ENCODE measurements around the gene MRTFA. TPM values are rescaled to one million over a fixed set of nuclear protein-coding genes. Genes with fewer than 3 reads are reported as not detected.

MRTFA gene
- total and polyA plus RNA-seq, 9 of the 15 experiments (the other 6 are each of a cell fraction or from before 2014, with no cell fraction given) = 0.84 to 21.1 (median 3.7) TPM

DNA sequence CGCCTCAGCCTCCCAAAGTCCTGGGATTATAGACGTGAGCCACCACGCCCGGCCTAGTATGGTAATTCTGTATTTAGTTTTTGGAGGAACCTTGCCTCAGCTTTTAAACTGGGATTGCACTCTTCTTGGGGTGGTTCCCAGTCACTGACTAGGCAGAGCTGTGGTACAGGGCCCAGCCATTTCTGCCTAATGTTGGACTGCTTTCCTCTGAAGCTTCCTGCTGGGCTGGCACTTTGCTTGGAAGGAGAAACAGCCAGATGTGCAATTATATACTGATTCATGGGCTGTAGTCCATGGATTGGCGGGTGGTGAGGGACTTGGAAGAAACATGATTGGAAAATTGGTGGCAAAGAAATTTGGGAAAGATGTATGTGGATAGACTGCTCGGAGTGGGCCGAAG is 25.2 kb upstream of the MRTFA start:
- no peaks in the 10 kb centered on the region for H3K9me1 ChIP-seq (ENCODE audit: control insufficient read depth, insufficient read depth, low read length)
- no peaks in the 10 kb centered on the region for H3K79me2 ChIP-seq (ENCODE audit: control insufficient read depth, insufficient read depth, low read length)
- H3K36me3 ChIP-seq (ENCODE audit: control insufficient read depth, insufficient read depth, low read length) = no peaks in the 10 kb centered on the region
- no peaks in the 10 kb centered on the region for H3K27me3 ChIP-seq (ENCODE audit: control insufficient read depth in 2 of 2, insufficient read depth in 2 of 2, low read length in 2 of 2)
- H3K4me2 ChIP-seq (ENCODE audit: insufficient read depth, low read length) = no peak overlapping the region
- H2AFZ ChIP-seq (ENCODE audit: low read depth, low read length) = no peak overlapping the region
- ChIA-PET CTCF (ENCODE audit: low intra/inter-chr PET ratio) (no interaction called here), POLR2A (interaction anchor here (0.7 to 2.6 kb wide), 2 partner anchors 10 to 617 kb away, joined by 4 to 14 read pairs; no protein-coding TSS in a partner anchor)
- ATAC-seq = no peak
- no peak for FAIRE-seq
- H3K9ac ChIP-seq (ENCODE audit: insufficient read depth in 1 of 2, low read depth in 2 of 2, low read length in 2 of 2) = no peak overlapping the region
- WGBS (ENCODE audit: insufficient coverage, low coverage, missing lambda C conversion rate) = 43% methylated on average over 7 of the region's 7 CpGs
- H3K9me3 ChIP-seq (replicated peaks; ENCODE audit: control insufficient read depth, insufficient read depth, low read depth, low read length) = no peaks in the 10 kb centered on the region
- peaks cover 0 to 2% of the 10 kb centered on the region in 2 experiments; a peak in 1 of 5 replicates for H3K4me1 ChIP-seq (replicated peaks in 1 of 2; ENCODE audit: control insufficient read depth in 2 of 2, insufficient read depth in 2 of 2, low read length in 2 of 2)
- no peak overlapping the region for H3K27ac ChIP-seq (ENCODE audit: extremely low read depth, low read depth, low read length)
- in situ Hi-C loops (cut with MboI) (no loop called here), intact Hi-C loops (cut with micrococcal nuclease) (no loop called here)
- H3K4me3 ChIP-seq = no peak overlapping the region
- no peak for DNase-seq (ENCODE audit: extremely low read depth in 1 of 4, low spot score in 3 of 4)
- H4K20me1 ChIP-seq (replicated peaks; ENCODE audit: control insufficient read depth, insufficient read depth, low read length) = no peaks in the 10 kb centered on the region
- BruUV-seq (replicated peaks) = no TSS peak
- no peak for TF ChIP-seq ZNF239 (CRISPR knock-in tag; IDR thresholded peaks at IDR 0.05)
- TF ChIP-seq STAT5A (IDR thresholded peaks at IDR 0.05; ENCODE audit: borderline replicate concordance, low read length) = no peak
- TF ChIP-seq YBX1 (IDR thresholded peaks at IDR 0.05) = no peak
- TF ChIP-seq, protein P1, sequence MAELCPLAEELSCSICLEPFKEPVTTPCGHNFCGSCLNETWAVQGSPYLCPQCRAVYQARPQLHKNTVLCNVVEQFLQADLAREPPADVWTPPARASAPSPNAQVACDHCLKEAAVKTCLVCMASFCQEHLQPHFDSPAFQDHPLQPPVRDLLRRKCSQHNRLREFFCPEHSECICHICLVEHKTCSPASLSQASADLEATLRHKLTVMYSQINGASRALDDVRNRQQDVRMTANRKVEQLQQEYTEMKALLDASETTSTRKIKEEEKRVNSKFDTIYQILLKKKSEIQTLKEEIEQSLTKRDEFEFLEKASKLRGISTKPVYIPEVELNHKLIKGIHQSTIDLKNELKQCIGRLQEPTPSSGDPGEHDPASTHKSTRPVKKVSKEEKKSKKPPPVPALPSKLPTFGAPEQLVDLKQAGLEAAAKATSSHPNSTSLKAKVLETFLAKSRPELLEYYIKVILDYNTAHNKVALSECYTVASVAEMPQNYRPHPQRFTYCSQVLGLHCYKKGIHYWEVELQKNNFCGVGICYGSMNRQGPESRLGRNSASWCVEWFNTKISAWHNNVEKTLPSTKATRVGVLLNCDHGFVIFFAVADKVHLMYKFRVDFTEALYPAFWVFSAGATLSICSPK (IDR thresholded peaks at IDR 0.05; ENCODE audit: borderline replicate concordance) = no peak
- TF ChIP-seq, protein P2, sequence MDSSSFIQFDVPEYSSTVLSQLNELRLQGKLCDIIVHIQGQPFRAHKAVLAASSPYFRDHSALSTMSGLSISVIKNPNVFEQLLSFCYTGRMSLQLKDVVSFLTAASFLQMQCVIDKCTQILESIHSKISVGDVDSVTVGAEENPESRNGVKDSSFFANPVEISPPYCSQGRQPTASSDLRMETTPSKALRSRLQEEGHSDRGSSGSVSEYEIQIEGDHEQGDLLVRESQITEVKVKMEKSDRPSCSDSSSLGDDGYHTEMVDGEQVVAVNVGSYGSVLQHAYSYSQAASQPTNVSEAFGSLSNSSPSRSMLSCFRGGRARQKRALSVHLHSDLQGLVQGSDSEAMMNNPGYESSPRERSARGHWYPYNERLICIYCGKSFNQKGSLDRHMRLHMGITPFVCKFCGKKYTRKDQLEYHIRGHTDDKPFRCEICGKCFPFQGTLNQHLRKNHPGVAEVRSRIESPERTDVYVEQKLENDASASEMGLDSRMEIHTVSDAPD (CRISPR knock-in tag; IDR thresholded peaks at IDR 0.05) = no peak
- TF ChIP-seq, protein P3, sequence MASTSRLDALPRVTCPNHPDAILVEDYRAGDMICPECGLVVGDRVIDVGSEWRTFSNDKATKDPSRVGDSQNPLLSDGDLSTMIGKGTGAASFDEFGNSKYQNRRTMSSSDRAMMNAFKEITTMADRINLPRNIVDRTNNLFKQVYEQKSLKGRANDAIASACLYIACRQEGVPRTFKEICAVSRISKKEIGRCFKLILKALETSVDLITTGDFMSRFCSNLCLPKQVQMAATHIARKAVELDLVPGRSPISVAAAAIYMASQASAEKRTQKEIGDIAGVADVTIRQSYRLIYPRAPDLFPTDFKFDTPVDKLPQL (IDR thresholded peaks at IDR 0.05; ENCODE audit: extremely low read depth, insufficient read length) = no peak
- TF ChIP-seq ZNF551 (CRISPR knock-in tag; IDR thresholded peaks at IDR 0.05) = no peak
- no peak for TF ChIP-seq POLR3A (IDR thresholded peaks at IDR 0.05; ENCODE audit: borderline replicate concordance, extremely low read depth, insufficient read depth, insufficient read length)
- no peak for TF ChIP-seq MAFK (IDR thresholded peaks at IDR 0.05; ENCODE audit: low read length)
- TF ChIP-seq, protein P4, sequence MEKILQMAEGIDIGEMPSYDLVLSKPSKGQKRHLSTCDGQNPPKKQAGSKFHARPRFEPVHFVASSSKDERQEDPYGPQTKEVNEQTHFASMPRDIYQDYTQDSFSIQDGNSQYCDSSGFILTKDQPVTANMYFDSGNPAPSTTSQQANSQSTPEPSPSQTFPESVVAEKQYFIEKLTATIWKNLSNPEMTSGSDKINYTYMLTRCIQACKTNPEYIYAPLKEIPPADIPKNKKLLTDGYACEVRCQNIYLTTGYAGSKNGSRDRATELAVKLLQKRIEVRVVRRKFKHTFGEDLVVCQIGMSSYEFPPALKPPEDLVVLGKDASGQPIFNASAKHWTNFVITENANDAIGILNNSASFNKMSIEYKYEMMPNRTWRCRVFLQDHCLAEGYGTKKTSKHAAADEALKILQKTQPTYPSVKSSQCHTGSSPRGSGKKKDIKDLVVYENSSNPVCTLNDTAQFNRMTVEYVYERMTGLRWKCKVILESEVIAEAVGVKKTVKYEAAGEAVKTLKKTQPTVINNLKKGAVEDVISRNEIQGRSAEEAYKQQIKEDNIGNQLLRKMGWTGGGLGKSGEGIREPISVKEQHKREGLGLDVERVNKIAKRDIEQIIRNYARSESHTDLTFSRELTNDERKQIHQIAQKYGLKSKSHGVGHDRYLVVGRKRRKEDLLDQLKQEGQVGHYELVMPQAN (IDR thresholded peaks at IDR 0.05; ENCODE audit: borderline replicate concordance) = no peak
- no peak for TF ChIP-seq CBX2 (IDR thresholded peaks at IDR 0.05; ENCODE audit: insufficient read depth, low read length, poor library complexity, severe bottlenecking)
- no peak for TF ChIP-seq RAD21 (CRISPR knock-in tag; conservative IDR thresholded peaks at IDR 0.05 in 1 of 2, IDR thresholded peaks at IDR 0.05 in 1 of 2)
- no peak for TF ChIP-seq SMAD3 (CRISPR knock-in tag; conservative IDR thresholded peaks at IDR 0.05)
- no peak for TF ChIP-seq ZEB2 (IDR thresholded peaks at IDR 0.05)
- TF ChIP-seq MCM7 (IDR thresholded peaks at IDR 0.05) = no peak
